WTC11 (cell line): ENCODE results near the gene CDC23. TPM values are rescaled to one million over a fixed set of nuclear protein-coding genes. Genes with fewer than 3 reads are reported as not detected.

Experiments used
- ATAC-seq: fragments of 200-7000 bp; cut with Tn5 transposase; 2 replicates; pipeline ENCODE4 v1.10.0; 2021; ENCODE audit warnings: mild to moderate bottlenecking, moderate library complexity
- CTCF ChIA-PET: fragments of 300-600 bp; sonication (Branson Sonifier 250); formaldehyde crosslinking; loops from one replicate; lab custom pipeline; 2021; ENCODE audit warnings: antibody characterized with exemption; lab: Charles Lee
- POLR2A ChIA-PET: fragments of 350-600 bp; sonication (Branson Sonifier 250); formaldehyde crosslinking; loops from one replicate; lab custom pipeline; 2021; ENCODE audit warnings: antibody characterized with exemption; lab: Charles Lee
- DNase-seq: peaks from one replicate; pipeline ENCODE4 v3.0.0; 2021; ENCODE audit warnings: low spot score
- H3K27ac Mint-ChIP-seq: 2 replicates; pipeline ENCODE4 v1.8.0; 2021; ENCODE audit warnings: mixed read lengths
- H3K27me3 Mint-ChIP-seq: 2 replicates; pipeline ENCODE4 v1.8.0; 2021; ENCODE audit warnings: low read depth, mild to moderate bottlenecking, moderate library complexity, mixed read lengths
- H3K36me3 Mint-ChIP-seq: 2 replicates; pipeline ENCODE4 v1.8.0; 2021; ENCODE audit warnings: mixed read lengths
- H3K4me1 Mint-ChIP-seq: 2 replicates; pipeline ENCODE4 v1.8.0; 2022; ENCODE audit warnings: mixed read lengths
- H3K4me3 Mint-ChIP-seq: 2 replicates; pipeline ENCODE4 v1.8.0; 2021; ENCODE audit warnings: mild to moderate bottlenecking, moderate library complexity, mixed read lengths
- H3K9me3 Mint-ChIP-seq: 2 replicates; pipeline ENCODE4 v1.8.0; 2021; ENCODE audit warnings: mixed read lengths
- FOXJ3 ChIP-seq: sonication (generic); formaldehyde crosslinking; IDR thresholded peaks from 2 replicates; pipeline ENCODE4 v1.9.0; 2021; ENCODE audit warnings: missing genetic modification reagents, mild to moderate bottlenecking, borderline replicate concordance
- FOXP1 ChIP-seq: sonication (generic); formaldehyde crosslinking; IDR thresholded peaks from 2 replicates; pipeline ENCODE4 v1.8.0; 2022; ENCODE audit warnings: missing genetic modification reagents, mild to moderate bottlenecking, moderate library complexity, borderline replicate concordance
- GTF2I ChIP-seq: fragments of 250-450 bp; sonication (Bioruptor Pico); conservative IDR thresholded peaks from 2 replicates; pipeline ENCODE4 v1.4.0; 2021; ENCODE audit warnings: mild to moderate bottlenecking
- HMGA2 ChIP-seq: fragments of 250-450 bp; sonication (Bioruptor Pico); IDR thresholded peaks from 2 replicates; pipeline ENCODE4 v1.4.0; 2021; ENCODE audit warnings: mild to moderate bottlenecking, moderate library complexity
- JUN ChIP-seq: sonication (generic); formaldehyde crosslinking; IDR thresholded peaks from 2 replicates; pipeline ENCODE4 v1.8.0; 2023; ENCODE audit warnings: mild to moderate bottlenecking, missing genetic modification reagents
- NFATC4 ChIP-seq: fragments of 250-450 bp; sonication (Bioruptor Pico); IDR thresholded peaks from 2 replicates; pipeline ENCODE4 v1.9.0; 2021; ENCODE audit warnings: mild to moderate bottlenecking
- NFYB ChIP-seq: sonication (generic); formaldehyde crosslinking; conservative IDR thresholded peaks from 2 replicates; pipeline ENCODE4 v1.8.0; 2022; ENCODE audit warnings: low read depth, missing genetic modification reagents
- NR2C2 ChIP-seq: sonication (generic); formaldehyde crosslinking; IDR thresholded peaks from 2 replicates; pipeline ENCODE4 v1.8.0; 2022; ENCODE audit warnings: mild to moderate bottlenecking, missing genetic modification reagents
- NR3C1 ChIP-seq: sonication (generic); formaldehyde crosslinking; conservative IDR thresholded peaks from 2 replicates; pipeline ENCODE4 v1.8.1; 2023; ENCODE audit warnings: low read depth, mild to moderate bottlenecking, missing genetic modification reagents
- RELA ChIP-seq: sonication (generic); formaldehyde crosslinking; IDR thresholded peaks from 2 replicates; pipeline ENCODE4 v1.8.1; 2022; ENCODE audit warnings: missing genetic modification reagents, mild to moderate bottlenecking, borderline replicate concordance
- SMAD4 ChIP-seq: sonication (generic); formaldehyde crosslinking; IDR thresholded peaks from 2 replicates; pipeline ENCODE4 v1.8.0; 2022; ENCODE audit warnings: mild to moderate bottlenecking, missing genetic modification reagents
- SOX15 ChIP-seq: fragments of 250-450 bp; sonication (Bioruptor Pico); IDR thresholded peaks from 2 replicates; pipeline ENCODE4 v1.9.0; 2021; ENCODE audit warnings: mild to moderate bottlenecking
- SP1 ChIP-seq: sonication (generic); formaldehyde crosslinking; conservative IDR thresholded peaks from 2 replicates; pipeline ENCODE4 v1.8.1; 2022; ENCODE audit warnings: missing genetic modification reagents
- TCF7 ChIP-seq: sonication (generic); formaldehyde crosslinking; IDR thresholded peaks from 2 replicates; pipeline ENCODE4 v1.8.0; 2022; ENCODE audit warnings: mild to moderate bottlenecking, low read depth, missing genetic modification reagents, moderate library complexity
- ZBTB21 ChIP-seq: sonication (generic); formaldehyde crosslinking; IDR thresholded peaks from 2 replicates; pipeline ENCODE4 v1.8.1; 2023; ENCODE audit warnings: mild to moderate bottlenecking, missing genetic modification reagents, borderline replicate concordance
- ZNF121 ChIP-seq: sonication (generic); formaldehyde crosslinking; IDR thresholded peaks from 2 replicates; pipeline ENCODE4 v1.8.0; 2023; ENCODE audit warnings: missing genetic modification reagents
- ZNF263 ChIP-seq: sonication (generic); formaldehyde crosslinking; IDR thresholded peaks from 2 replicates; pipeline ENCODE4 v1.8.1; 2022; ENCODE audit warnings: low read depth, mild to moderate bottlenecking, moderate library complexity, missing genetic modification reagents
- ZNF317 ChIP-seq: sonication (generic); formaldehyde crosslinking; IDR thresholded peaks from 2 replicates; pipeline ENCODE4 v1.8.1; 2023; ENCODE audit warnings: low read depth, mild to moderate bottlenecking, moderate library complexity, missing genetic modification reagents, borderline replicate concordance
- total RNA-seq: library from RNA; stranded (reverse); gene quantifications from 3 replicates; pipeline ENCODE4 v1.2.3, GENCODE V29; 2021
- TF ChIP-seq, protein P1 (sequence below): sonication (generic); formaldehyde crosslinking; IDR thresholded peaks from 2 replicates; pipeline ENCODE4 v1.8.1; 2023; ENCODE audit warnings: mild to moderate bottlenecking, missing genetic modification reagents, borderline replicate concordance
- TF ChIP-seq, protein P2 (sequence below): sonication (generic); formaldehyde crosslinking; IDR thresholded peaks from 2 replicates; pipeline ENCODE4 v1.8.1; 2022; ENCODE audit warnings: low read depth, missing genetic modification reagents, borderline replicate concordance
- TF ChIP-seq, protein P3 (sequence below): sonication (generic); formaldehyde crosslinking; IDR thresholded peaks from 2 replicates; pipeline ENCODE4 v1.8.1; 2022; ENCODE audit warnings: missing genetic modification reagents, borderline replicate concordance
- TF ChIP-seq, protein P4 (sequence below): sonication (generic); formaldehyde crosslinking; IDR thresholded peaks from 2 replicates; pipeline ENCODE4 v1.8.0; 2023; ENCODE audit warnings: missing genetic modification reagents
- TF ChIP-seq, protein P5 (sequence below): sonication (generic); formaldehyde crosslinking; IDR thresholded peaks from 2 replicates; pipeline ENCODE4 v1.8.1; 2022; ENCODE audit warnings: low read depth, mild to moderate bottlenecking, moderate library complexity, missing genetic modification reagents, borderline replicate concordance

Gene CDC23
- total RNA-seq, 1 experiment from 2014 or later, result 43.8 TPM

DNA sequence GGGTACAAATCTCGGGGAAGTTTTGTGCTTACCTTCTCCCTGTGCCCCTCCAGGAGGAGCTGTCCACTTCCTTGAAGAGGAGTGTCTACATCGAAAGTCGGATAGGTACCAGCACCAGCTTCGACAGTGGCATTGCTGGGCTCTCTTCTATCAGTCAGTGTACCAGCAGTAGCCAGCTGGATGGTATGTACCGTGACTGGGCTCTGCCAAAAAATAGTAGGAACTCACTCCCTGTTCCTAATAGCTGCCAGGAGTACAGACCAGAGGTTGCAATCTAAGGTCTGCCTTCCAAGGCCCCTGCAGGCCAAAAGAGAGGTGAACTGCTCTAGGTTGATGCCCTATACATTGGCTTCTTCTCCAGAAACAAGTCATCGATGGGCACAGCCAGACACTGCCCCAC, 30.3 kb downstream of the CDC23 start:
- TF ChIP-seq FOXJ3 (CRISPR knock-in tag), result no peak
- no peak for TF ChIP-seq ZNF317 (CRISPR knock-in tag)
- TF ChIP-seq, protein P1, sequence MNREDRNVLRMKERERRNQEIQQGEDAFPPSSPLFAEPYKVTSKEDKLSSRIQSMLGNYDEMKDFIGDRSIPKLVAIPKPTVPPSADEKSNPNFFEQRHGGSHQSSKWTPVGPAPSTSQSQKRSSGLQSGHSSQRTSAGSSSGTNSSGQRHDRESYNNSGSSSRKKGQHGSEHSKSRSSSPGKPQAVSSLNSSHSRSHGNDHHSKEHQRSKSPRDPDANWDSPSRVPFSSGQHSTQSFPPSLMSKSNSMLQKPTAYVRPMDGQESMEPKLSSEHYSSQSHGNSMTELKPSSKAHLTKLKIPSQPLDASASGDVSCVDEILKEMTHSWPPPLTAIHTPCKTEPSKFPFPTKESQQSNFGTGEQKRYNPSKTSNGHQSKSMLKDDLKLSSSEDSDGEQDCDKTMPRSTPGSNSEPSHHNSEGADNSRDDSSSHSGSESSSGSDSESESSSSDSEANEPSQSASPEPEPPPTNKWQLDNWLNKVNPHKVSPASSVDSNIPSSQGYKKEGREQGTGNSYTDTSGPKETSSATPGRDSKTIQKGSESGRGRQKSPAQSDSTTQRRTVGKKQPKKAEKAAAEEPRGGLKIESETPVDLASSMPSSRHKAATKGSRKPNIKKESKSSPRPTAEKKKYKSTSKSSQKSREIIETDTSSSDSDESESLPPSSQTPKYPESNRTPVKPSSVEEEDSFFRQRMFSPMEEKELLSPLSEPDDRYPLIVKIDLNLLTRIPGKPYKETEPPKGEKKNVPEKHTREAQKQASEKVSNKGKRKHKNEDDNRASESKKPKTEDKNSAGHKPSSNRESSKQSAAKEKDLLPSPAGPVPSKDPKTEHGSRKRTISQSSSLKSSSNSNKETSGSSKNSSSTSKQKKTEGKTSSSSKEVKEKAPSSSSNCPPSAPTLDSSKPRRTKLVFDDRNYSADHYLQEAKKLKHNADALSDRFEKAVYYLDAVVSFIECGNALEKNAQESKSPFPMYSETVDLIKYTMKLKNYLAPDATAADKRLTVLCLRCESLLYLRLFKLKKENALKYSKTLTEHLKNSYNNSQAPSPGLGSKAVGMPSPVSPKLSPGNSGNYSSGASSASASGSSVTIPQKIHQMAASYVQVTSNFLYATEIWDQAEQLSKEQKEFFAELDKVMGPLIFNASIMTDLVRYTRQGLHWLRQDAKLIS (CRISPR knock-in tag), result no peak
- TF ChIP-seq, protein P2, sequence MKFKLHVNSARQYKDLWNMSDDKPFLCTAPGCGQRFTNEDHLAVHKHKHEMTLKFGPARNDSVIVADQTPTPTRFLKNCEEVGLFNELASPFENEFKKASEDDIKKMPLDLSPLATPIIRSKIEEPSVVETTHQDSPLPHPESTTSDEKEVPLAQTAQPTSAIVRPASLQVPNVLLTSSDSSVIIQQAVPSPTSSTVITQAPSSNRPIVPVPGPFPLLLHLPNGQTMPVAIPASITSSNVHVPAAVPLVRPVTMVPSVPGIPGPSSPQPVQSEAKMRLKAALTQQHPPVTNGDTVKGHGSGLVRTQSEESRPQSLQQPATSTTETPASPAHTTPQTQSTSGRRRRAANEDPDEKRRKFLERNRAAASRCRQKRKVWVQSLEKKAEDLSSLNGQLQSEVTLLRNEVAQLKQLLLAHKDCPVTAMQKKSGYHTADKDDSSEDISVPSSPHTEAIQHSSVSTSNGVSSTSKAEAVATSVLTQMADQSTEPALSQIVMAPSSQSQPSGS (CRISPR knock-in tag), result no peak
- no peak for TF ChIP-seq NR3C1 (CRISPR knock-in tag)
- no peak for TF ChIP-seq NFYB (CRISPR knock-in tag)
- H3K27me3 Mint-ChIP-seq, result no peaks in the 10 kb centered on the region
- ATAC-seq (no peak), DNase-seq (no peak)
- H3K4me1 Mint-ChIP-seq, result peaks cover 9% of the 10 kb centered on the region
- no peak overlapping the region for H3K27ac Mint-ChIP-seq
- no peak overlapping the region for H3K4me3 Mint-ChIP-seq
- H3K9me3 Mint-ChIP-seq, result no peaks in the 10 kb centered on the region
- POLR2A ChIA-PET, result no interaction called here
- H3K36me3 Mint-ChIP-seq, result peaks cover 67% of the 10 kb centered on the region
- CTCF ChIA-PET, result no interaction called here

DNA sequence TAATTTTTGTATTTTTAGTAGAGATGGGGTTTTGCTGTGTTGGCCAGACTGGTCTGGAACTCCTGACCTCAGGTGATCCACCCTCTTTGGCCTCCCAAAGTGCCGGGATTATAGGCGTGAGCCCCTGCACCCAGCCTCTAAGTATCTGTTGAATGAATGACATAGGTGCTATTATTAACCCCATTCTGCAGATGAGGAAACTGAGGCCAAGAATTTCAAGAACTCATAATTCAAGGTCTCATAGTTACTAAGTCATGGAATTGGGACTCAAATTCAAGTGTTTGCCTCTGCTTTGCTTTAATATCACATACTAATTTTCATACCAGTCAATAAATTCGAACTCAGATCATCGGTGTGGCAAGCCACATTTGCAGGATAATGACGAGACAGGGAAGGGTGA, 32.3 kb downstream of the CDC23 start:
- no peak for ATAC-seq
- ChIA-PET POLR2A (no interaction called here), CTCF (interaction anchor here (2.0 kb wide), 1 partner anchor 102 kb away, joined by 6 read pairs; no protein-coding TSS in a partner anchor)
- DNase-seq, result no peak
- no peaks in the 10 kb centered on the region for H3K27me3 Mint-ChIP-seq
- peaks cover 13% of the 10 kb centered on the region for H3K4me1 Mint-ChIP-seq
- TF ChIP-seq ZNF263 (CRISPR knock-in tag), result no peak
- TF ChIP-seq SP1 (CRISPR knock-in tag), result no peak
- TF ChIP-seq, protein P3, sequence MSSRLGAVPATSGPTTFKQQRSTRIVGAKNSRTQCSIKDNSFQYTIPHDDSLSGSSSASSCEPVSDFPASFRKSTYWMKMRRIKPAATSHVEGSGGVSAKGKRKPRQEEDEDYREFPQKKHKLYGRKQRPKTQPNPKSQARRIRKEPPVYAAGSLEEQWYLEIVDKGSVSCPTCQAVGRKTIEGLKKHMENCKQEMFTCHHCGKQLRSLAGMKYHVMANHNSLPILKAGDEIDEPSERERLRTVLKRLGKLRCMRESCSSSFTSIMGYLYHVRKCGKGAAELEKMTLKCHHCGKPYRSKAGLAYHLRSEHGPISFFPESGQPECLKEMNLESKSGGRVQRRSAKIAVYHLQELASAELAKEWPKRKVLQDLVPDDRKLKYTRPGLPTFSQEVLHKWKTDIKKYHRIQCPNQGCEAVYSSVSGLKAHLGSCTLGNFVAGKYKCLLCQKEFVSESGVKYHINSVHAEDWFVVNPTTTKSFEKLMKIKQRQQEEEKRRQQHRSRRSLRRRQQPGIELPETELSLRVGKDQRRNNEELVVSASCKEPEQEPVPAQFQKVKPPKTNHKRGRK (CRISPR knock-in tag), result no peak
- no peak for TF ChIP-seq SMAD4 (CRISPR knock-in tag)
- no peak for TF ChIP-seq JUN (CRISPR knock-in tag)
- no peak overlapping the region for H3K27ac Mint-ChIP-seq
- peaks cover 58% of the 10 kb centered on the region for H3K36me3 Mint-ChIP-seq
- H3K4me3 Mint-ChIP-seq, result no peak overlapping the region
- H3K9me3 Mint-ChIP-seq, result no peaks in the 10 kb centered on the region

DNA sequence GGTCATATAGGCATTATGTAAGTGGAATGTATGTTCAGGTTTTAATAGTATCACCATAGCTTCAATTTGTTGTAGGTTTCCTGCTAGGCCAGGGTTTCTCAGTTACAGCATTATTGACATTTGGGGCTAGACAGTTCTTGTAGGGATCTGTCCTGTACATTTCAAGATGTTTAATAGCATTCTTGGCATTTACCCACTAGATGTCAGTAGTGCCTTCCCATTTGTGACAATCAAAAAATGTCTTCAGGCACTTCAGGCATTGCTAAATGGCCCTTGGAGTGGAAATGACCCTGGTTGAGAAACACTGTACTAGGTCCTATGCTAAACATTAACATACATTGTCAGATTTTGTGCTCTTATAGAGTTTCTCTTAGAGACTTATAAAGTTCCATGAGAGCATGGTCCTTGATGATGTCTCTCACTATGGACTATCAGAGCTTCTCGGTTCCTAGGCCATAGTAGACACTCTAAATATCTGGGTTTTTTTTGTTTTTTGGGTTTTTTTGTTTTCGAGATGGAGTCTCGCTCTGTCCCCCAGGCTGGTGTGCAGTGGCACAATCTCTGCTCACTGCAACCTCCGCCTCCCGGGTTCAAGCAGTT, 32.8 kb downstream of the CDC23 start:
- CTCF ChIA-PET, result interaction anchor here (2.0 kb wide), 1 partner anchor 103 kb away, joined by 6 read pairs; no protein-coding TSS in a partner anchor
- H3K27ac Mint-ChIP-seq, result peak overlapping the region; percentile 51; the same call in 1 of the 2 replicates
- POLR2A ChIA-PET, result no interaction called here
- TF ChIP-seq, protein P4, sequence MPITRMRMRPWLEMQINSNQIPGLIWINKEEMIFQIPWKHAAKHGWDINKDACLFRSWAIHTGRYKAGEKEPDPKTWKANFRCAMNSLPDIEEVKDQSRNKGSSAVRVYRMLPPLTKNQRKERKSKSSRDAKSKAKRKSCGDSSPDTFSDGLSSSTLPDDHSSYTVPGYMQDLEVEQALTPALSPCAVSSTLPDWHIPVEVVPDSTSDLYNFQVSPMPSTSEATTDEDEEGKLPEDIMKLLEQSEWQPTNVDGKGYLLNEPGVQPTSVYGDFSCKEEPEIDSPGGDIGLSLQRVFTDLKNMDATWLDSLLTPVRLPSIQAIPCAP (CRISPR knock-in tag), result no peak
- TF ChIP-seq TCF7 (CRISPR knock-in tag) (no peak), NFATC4 (CRISPR knock-in tag) (no peak), SOX15 (no peak), FOXP1 (CRISPR knock-in tag) (no peak), RELA (no peak), ZBTB21 (CRISPR knock-in tag) (no peak), HMGA2 (CRISPR knock-in tag) (no peak), ZNF121 (no peak), GTF2I (CRISPR knock-in tag) (no peak), NR2C2 (no peak)
- TF ChIP-seq, protein P5, sequence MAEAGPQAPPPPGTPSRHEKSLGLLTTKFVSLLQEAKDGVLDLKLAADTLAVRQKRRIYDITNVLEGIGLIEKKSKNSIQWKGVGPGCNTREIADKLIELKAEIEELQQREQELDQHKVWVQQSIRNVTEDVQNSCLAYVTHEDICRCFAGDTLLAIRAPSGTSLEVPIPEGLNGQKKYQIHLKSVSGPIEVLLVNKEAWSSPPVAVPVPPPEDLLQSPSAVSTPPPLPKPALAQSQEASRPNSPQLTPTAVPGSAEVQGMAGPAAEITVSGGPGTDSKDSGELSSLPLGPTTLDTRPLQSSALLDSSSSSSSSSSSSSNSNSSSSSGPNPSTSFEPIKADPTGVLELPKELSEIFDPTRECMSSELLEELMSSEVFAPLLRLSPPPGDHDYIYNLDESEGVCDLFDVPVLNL (CRISPR knock-in tag), result no peak

More for the DNA sequence above, 32.8 kb downstream of the CDC23 start:
- Mint-ChIP-seq H3K27me3 (no peaks in the 10 kb centered on the region), H3K4me3 (no peak overlapping the region), H3K9me3 (no peaks in the 10 kb centered on the region), H3K36me3 (peaks cover 55% of the 10 kb centered on the region), H3K4me1 (peaks cover 13% of the 10 kb centered on the region)
- ATAC-seq (no peak), DNase-seq (no peak)
